ENCODE results near the gene RPL35. TPM values are rescaled to one million over a fixed set of nuclear protein-coding genes. Genes with fewer than 3 reads are reported as not detected.
A peak's percentile ranks its signal among the peaks of the same experiment; 100 is the strongest.

The RPL35 gene
- total and polyA plus RNA-seq, 2 of the 8 experiments (the other 6 are each of a cell fraction or from before 2014, with no cell fraction given), result 1,831 to 2,448 TPM

- Histone ChIP-seq H4K5ac (ENCODE audit: insufficient read length, low read depth, low read length) (peak overlapping the region; percentile 81), H2BK5ac (ENCODE audit: low read depth, low read length) (peak overlapping the region; percentile 80), H3K4me3 (ENCODE audit: extremely low read depth in 1 of 4, insufficient read depth in 2 of 4, low read depth in 3 of 4, low read length in 4 of 4) (peak overlapping the region; percentile 86 to 95 (median 95)), H3K18ac (ENCODE audit: extremely low read depth, low read length) (peak overlapping the region; percentile 55), H3K4ac (replicated peaks; ENCODE audit: insufficient read length, low read depth, low read length) (no peak overlapping the region), H2BK15ac (ENCODE audit: low read length) (0 out of 2 replicates have a peak overlapping the region, but pooled peaks have one; percentile 63), H3K4me2 (ENCODE audit: insufficient read depth in 1 of 2, low read depth in 2 of 2, low read length in 2 of 2) (peak overlapping the region; percentile 91 to 92), H4K20me1 (replicated peaks in 1 of 2; ENCODE audit: control insufficient read depth in 1 of 2, insufficient read depth in 2 of 2, low read length in 2 of 2) (peaks cover 20 to 23% of the 10 kb centered on the region in 2 experiments), H3K27me3 (replicated peaks in 1 of 4; ENCODE audit: control insufficient read depth in 3 of 4, extremely low read depth in 1 of 4, insufficient read depth in 3 of 4, low read length in 3 of 4) (no peaks in the 10 kb centered on the region), H3K23me2 (ENCODE audit: low read depth, low read length) (peaks cover 8% of the 10 kb centered on the region), H3K4me1 (replicated peaks in 1 of 4; ENCODE audit: control insufficient read depth in 3 of 4, insufficient read depth in 4 of 4, low read length in 3 of 4) (peaks cover 4 to 20% (median 13%) of the 10 kb centered on the region in 4 experiments), H2AFZ (ENCODE audit: low read length) (no peak overlapping the region), H3K56ac (replicated peaks; ENCODE audit: insufficient read length, low read depth, low read length) (peak overlapping the region; percentile 92), H2BK120ac (replicated peaks; ENCODE audit: low read depth, low read length) (no peak overlapping the region), H3K27ac (ENCODE audit: low read depth, low read length) (peak overlapping the region; percentile 84), H2BK12ac (ENCODE audit: low read depth, low read length) (peak overlapping the region; percentile 6; the same call in 1 of the 2 replicates), H3K9ac (replicated peaks in 1 of 4; ENCODE audit: extremely low read depth in 1 of 4, low read depth in 3 of 4, low read length in 3 of 4) (peak overlapping the region; percentile 86 to 92 (median 86)), H3K14ac (ENCODE audit: insufficient read length) (no peak overlapping the region), H2AK5ac (ENCODE audit: low read depth, low read length) (0 out of 2 replicates have a peak overlapping the region, but pooled peaks have one; percentile 3), H3K36me3 (ENCODE audit: control insufficient read depth in 2 of 4, insufficient read depth in 4 of 4, low read length in 3 of 4) (peaks cover 0 to 14% (median 8%) of the 10 kb centered on the region in 4 experiments; a peak in 4 of 8 replicates), H3K23ac (ENCODE audit: insufficient read length) (no peak overlapping the region), H3K79me2 (ENCODE audit: control insufficient read depth in 1 of 2, insufficient read depth in 2 of 2, low read length in 2 of 2) (peaks cover 20 to 57% of the 10 kb centered on the region in 2 experiments), H3K9me3 (ENCODE audit: insufficient read depth in 2 of 2, low read depth in 1 of 2, low read length in 1 of 2) (no peaks in the 10 kb centered on the region), H4K91ac (replicated peaks; ENCODE audit: insufficient read length, low read length) (peak overlapping the region; percentile 68), H2BK20ac (ENCODE audit: low read length) (no peak overlapping the region), H3K79me1 (ENCODE audit: low read depth, low read length) (peaks cover 11% of the 10 kb centered on the region), H4K8ac (ENCODE audit: extremely low read depth, insufficient read depth, low read length) (peak overlapping the region; percentile 97)
- WGBS, 2 experiments (ENCODE audit: extremely low coverage in 1 of 2, insufficient coverage in 1 of 2, insufficient read length in 1 of 2, insufficient replicate concordance in 2 of 2, low coverage in 1 of 2, low lambda C conversion rate in 2 of 2, missing lambda C conversion rate in 1 of 2), result 2% methylated on average over 61 of the region's 101 CpGs; no CpG with 5 or more reads in 1 of the 2 experiments
- ChIA-PET POLR2A (ENCODE audit: partially characterized antibody) (interaction anchor here (1.7 to 31.1 kb wide), 3 partner anchors 6 to 302 kb away, joined by 3 to 573 read pairs (median 573); partner anchors contain the start of genes ARPC5L, RPL35 and WDR38), CTCF (ENCODE audit: partially characterized antibody) (interaction anchor here (0.6 to 1.5 kb wide), 5 partner anchors 8 to 251 kb away, joined by 3 to 6 read pairs (median 4); partner anchors contain the start of gene WDR38)
- DNase-seq (ENCODE audit: low read depth in 1 of 2, low spot score in 2 of 2) (peak in 1 of 2 experiments; percentile 89), FAIRE-seq (no peak)
- no peak for TF ChIP-seq GTF2F1 (IDR thresholded peaks at IDR 0.05; ENCODE audit: borderline replicate concordance, low read depth, low read length)
- no peak for TF ChIP-seq CBX8 (IDR thresholded peaks at IDR 0.05; ENCODE audit: borderline replicate concordance, low read depth, low read length)
- TF ChIP-seq RXRA (IDR thresholded peaks at IDR 0.05; ENCODE audit: insufficient read depth, low read depth, low read length), result no peak
- peak; percentile 60 for TF ChIP-seq TAF7 (optimal IDR thresholded peaks at IDR 0.05; ENCODE audit: borderline replicate concordance, low read depth, low read length)
- TF ChIP-seq RBBP5 (IDR thresholded peaks at IDR 0.05; ENCODE audit: borderline replicate concordance, low read depth, low read length), result 0 out of 2 replicates have a peak, but pooled peaks have one; percentile 13
- no peak for TF ChIP-seq USF2 (IDR thresholded peaks at IDR 0.05; ENCODE audit: low read length)
Observed at GRCh38 chr9:124868511-124869465, 7.0 kb upstream of the RPL35 start.
